ENCODE measurements around the gene PSMD11. TPM values are rescaled to one million over a fixed set of nuclear protein-coding genes. Genes with fewer than 3 reads are reported as not detected.

Gene PSMD11
- total and polyA plus RNA-seq, 2 of the 8 experiments (the other 6 are each of a cell fraction or from before 2014, with no cell fraction given) = 68.4 to 171 TPM

GRCh38 chr17:32486111-32486700 lies 41.9 kb downstream of the PSMD11 start (continued):
- TF ChIP-seq EZH2 (IDR thresholded peaks at IDR 0.05; ENCODE audit: low read depth, low read length, severe bottlenecking) = no peak
- no peak for TF ChIP-seq GTF2F1 (IDR thresholded peaks at IDR 0.05; ENCODE audit: borderline replicate concordance, low read depth, low read length)
- TF ChIP-seq TAF1 (IDR thresholded peaks at IDR 0.05; ENCODE audit: low read depth, low read length) = peak; percentile 65
- TF ChIP-seq, protein P1, sequence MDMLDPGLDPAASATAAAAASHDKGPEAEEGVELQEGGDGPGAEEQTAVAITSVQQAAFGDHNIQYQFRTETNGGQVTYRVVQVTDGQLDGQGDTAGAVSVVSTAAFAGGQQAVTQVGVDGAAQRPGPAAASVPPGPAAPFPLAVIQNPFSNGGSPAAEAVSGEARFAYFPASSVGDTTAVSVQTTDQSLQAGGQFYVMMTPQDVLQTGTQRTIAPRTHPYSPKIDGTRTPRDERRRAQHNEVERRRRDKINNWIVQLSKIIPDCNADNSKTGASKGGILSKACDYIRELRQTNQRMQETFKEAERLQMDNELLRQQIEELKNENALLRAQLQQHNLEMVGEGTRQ (IDR thresholded peaks at IDR 0.05; ENCODE audit: low read length) = peak; percentile 57
- TF ChIP-seq SP4 (IDR thresholded peaks at IDR 0.05; ENCODE audit: low read length) = no peak
- no peak; a peak in 1 of 4 replicates for TF ChIP-seq SIN3A (conservative IDR thresholded peaks at IDR 0.05 in 1 of 2, IDR thresholded peaks at IDR 0.05 in 1 of 2; ENCODE audit: low read depth in 1 of 2, low read length in 2 of 2)
- TF ChIP-seq EP300 (IDR thresholded peaks at IDR 0.05; ENCODE audit: borderline replicate concordance in 1 of 2, low read depth in 2 of 2, low read length in 2 of 2) = no peak
- TF ChIP-seq MAX (IDR thresholded peaks at IDR 0.05) = peak; percentile 88
- no peak for TF ChIP-seq POU5F1 (IDR thresholded peaks at IDR 0.05; ENCODE audit: low read depth, low read length)
- TF ChIP-seq EGR1 (IDR thresholded peaks at IDR 0.05; ENCODE audit: borderline replicate concordance, low read depth, low read length) = no peak
- TF ChIP-seq CHD1 (IDR thresholded peaks at IDR 0.05; ENCODE audit: low read depth, low read length) = no peak
- TF ChIP-seq JUND (IDR thresholded peaks at IDR 0.05; ENCODE audit: low read length) = no peak
- no peak for TF ChIP-seq CBX8 (IDR thresholded peaks at IDR 0.05; ENCODE audit: borderline replicate concordance, low read depth, low read length)
- no peak for TF ChIP-seq CEBPB (IDR thresholded peaks at IDR 0.05; ENCODE audit: low read depth, low read length)
- no peak for TF ChIP-seq CTBP2 (IDR thresholded peaks at IDR 0.05; ENCODE audit: borderline replicate concordance, insufficient read depth, insufficient read length, low read length)
- no peak for TF ChIP-seq ASH2L (IDR thresholded peaks at IDR 0.05; ENCODE audit: low read length)
- TF ChIP-seq PHF8 (conservative IDR thresholded peaks at IDR 0.05; ENCODE audit: low read depth, low read length) = peak; percentile 16; the same call in 1 of the 2 replicates
- TF ChIP-seq CHD2 (IDR thresholded peaks at IDR 0.05; ENCODE audit: low read length) = no peak
- TF ChIP-seq HDAC2 (IDR thresholded peaks at IDR 0.05; ENCODE audit: borderline replicate concordance in 1 of 2, low read depth in 2 of 2, low read length in 2 of 2) = no peak
- TF ChIP-seq, protein P2, sequence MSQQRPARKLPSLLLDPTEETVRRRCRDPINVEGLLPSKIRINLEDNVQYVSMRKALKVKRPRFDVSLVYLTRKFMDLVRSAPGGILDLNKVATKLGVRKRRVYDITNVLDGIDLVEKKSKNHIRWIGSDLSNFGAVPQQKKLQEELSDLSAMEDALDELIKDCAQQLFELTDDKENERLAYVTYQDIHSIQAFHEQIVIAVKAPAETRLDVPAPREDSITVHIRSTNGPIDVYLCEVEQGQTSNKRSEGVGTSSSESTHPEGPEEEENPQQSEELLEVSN (IDR thresholded peaks at IDR 0.05) = peak; percentile 63; the same call in 1 of the 2 replicates
- peak in 1 of 2 experiments; percentile 64; a peak in 2 of 3 replicates for TF ChIP-seq POLR2A (IDR thresholded peaks at IDR 0.05; ENCODE audit: control extremely low read depth in 1 of 2, low read depth in 2 of 2, low read length in 2 of 2)
- TF ChIP-seq TBP (IDR thresholded peaks at IDR 0.05; ENCODE audit: low read depth, low read length) = 0 out of 2 replicates have a peak, but pooled peaks have one; percentile 44
- no peak for TF ChIP-seq SUZ12 (IDR thresholded peaks at IDR 0.05; ENCODE audit: low read length)
